Activated naive CD8-positive, alpha-beta T cell treated with anti-CD3 and anti-CD28 coated beads, Interleukin-2, amount 10 ng/mL, durations not matched to agents 7 days and 5 days (primary cell): Measurements from ENCODE around the gene THOC2. TPM values are rescaled to one million over a fixed set of nuclear protein-coding genes. Genes with fewer than 3 reads are reported as not detected.
A peak's percentile ranks its signal among the peaks of the same experiment; 100 is the strongest.
"Not testable (repeated sequence)": the region's sequence is repeated elsewhere in the genome, so short reads cannot be mapped to it uniquely, and the experiment has no call there.

ENCODE experiments used
- ATAC-seq: fragments of 150-1000 bp; cut with Tn5 transposase; one replicate; pipeline ENCODE4 v1.10.0; 2021; ENCODE audit warnings: low read depth, moderate library complexity
- POLR2A ChIA-PET: fragments of 350-600 bp; sonication (Branson Sonifier 250); formaldehyde crosslinking; loops from one replicate; lab custom pipeline; 2021; ENCODE audit warnings: antibody characterized with exemption; lab: Charles Lee
- DNase-seq: peaks from one replicate; pipeline ENCODE4 v3.0.0; 2021
- H3K27ac Mint-ChIP-seq: one replicate; pipeline ENCODE4 v1.8.0; 2022; ENCODE audit warnings: mild to moderate bottlenecking, mixed read lengths
- H3K27me3 Mint-ChIP-seq: one replicate; pipeline ENCODE4 v1.8.0; 2022; ENCODE audit warnings: mild to moderate bottlenecking, moderate library complexity, mixed read lengths
- H3K36me3 Mint-ChIP-seq: one replicate; pipeline ENCODE4 v1.8.0; 2021; ENCODE audit warnings: mild to moderate bottlenecking, mixed read lengths
- H3K4me1 Mint-ChIP-seq: one replicate; pipeline ENCODE4 v1.8.0; 2021; ENCODE audit warnings: mixed read lengths
- H3K4me3 Mint-ChIP-seq: one replicate; pipeline ENCODE4 v1.8.0; 2022; ENCODE audit warnings: mild to moderate bottlenecking, moderate library complexity, mixed read lengths
- H3K9me3 Mint-ChIP-seq: one replicate; pipeline ENCODE4 v1.8.0; 2021; ENCODE audit warnings: mixed read lengths
- total RNA-seq, 2 experiments: library from RNA; stranded (reverse); gene quantifications; one replicate each; pipeline ENCODE4 v1.2.3, GENCODE V29; 2021

THOC2 gene
- total RNA-seq, 2 experiments from 2014 or later = 92.0 to 93.5 TPM

DNA sequence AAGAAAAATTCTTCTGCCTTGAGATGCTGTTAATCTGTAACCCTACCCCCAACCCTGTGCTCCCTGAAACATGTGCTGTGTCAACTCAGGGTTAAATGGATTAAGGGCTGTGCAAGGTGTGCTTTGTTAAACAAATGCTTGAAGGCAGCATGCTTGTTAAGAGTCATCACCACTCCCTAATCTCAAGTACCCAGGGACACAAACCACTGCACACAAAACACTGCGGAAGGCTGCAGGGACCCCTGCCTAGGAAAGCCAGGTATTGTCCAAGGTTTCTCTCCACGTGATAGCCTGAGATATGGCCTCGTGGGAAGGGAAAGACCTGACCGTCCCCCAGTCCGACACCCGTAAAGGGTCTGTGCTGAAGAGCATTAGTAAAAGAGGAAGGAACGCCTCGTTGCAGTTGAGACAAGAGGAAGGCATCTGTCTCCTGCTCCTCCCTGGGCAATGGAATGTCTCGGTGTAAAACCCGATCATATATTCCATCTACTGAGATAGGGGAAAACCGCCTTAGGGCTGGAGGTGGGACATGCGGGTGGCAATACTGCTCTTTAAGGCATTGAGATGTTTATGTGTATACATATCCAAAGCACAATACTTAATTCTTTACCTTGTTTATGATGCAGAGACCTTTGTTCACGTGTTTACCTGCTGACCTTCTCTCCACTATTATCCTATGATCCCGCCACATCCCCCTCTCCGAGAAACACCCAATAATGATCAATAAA is 53.0 kb downstream of the THOC2 start:
- H3K27me3 Mint-ChIP-seq, H3K4me3 Mint-ChIP-seq, DNase-seq, H3K4me1 Mint-ChIP-seq, POLR2A ChIA-PET, H3K27ac Mint-ChIP-seq, H3K9me3 Mint-ChIP-seq, ATAC-seq: not testable (repeated sequence)
- H3K36me3 Mint-ChIP-seq = peaks cover 36% of the 10 kb centered on the region

DNA sequence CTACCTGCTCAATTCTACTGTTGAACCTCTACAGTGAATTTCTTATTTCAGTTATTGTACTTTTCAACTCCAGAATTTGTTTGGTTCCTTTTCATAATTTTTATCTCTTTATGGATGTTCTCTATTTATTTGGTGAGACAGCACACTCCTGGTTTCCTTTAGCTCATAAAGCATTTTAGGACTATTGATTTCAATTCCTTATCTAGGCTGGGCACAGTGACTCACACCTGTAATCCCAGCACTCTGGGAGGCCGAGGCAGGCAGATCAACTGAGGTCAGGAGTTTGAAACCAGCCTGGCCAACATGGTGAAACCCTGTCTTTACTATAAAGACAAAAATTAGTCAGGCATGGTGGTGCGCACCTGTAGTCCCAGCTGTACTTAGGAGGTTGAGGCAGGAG is 57.7 kb downstream of the THOC2 start:
- peaks cover 21% of the 10 kb centered on the region for H3K36me3 Mint-ChIP-seq
- POLR2A ChIA-PET = no interaction called here
- ATAC-seq (no peak), DNase-seq (no peak)
- H3K4me1 Mint-ChIP-seq = no peaks in the 10 kb centered on the region
- H3K4me3 Mint-ChIP-seq = no peak overlapping the region
- no peak overlapping the region for H3K27ac Mint-ChIP-seq
- H3K27me3 Mint-ChIP-seq = no peaks in the 10 kb centered on the region
- H3K9me3 Mint-ChIP-seq = no peaks in the 10 kb centered on the region

DNA sequence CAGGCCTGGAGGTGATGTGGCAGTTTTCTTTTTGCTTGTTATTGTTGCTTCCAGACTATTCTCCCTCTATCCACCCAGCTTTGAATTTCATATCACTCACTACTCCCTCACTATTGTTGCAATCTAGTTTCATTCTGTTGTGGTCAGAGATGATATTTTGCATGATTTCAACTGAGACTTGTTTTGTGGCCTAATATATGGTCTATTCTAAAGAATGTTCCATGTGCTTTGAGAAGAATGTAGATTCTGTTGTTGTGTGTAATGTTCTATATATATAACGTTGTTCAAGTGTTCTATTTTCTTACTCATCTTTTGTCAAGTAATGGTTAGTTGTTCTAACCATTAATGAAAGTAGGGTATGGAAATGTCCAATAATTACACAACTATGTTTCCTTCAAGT is 59.0 kb downstream of the THOC2 start:
- no peaks in the 10 kb centered on the region for H3K9me3 Mint-ChIP-seq
- no peaks in the 10 kb centered on the region for H3K27me3 Mint-ChIP-seq
- H3K4me3 Mint-ChIP-seq = no peak overlapping the region
- POLR2A ChIA-PET = no interaction called here
- peaks cover 16% of the 10 kb centered on the region for H3K36me3 Mint-ChIP-seq
- H3K27ac Mint-ChIP-seq = peak overlapping the region; percentile 54
- ATAC-seq = no peak
- no peak for DNase-seq
- no peaks in the 10 kb centered on the region for H3K4me1 Mint-ChIP-seq

DNA sequence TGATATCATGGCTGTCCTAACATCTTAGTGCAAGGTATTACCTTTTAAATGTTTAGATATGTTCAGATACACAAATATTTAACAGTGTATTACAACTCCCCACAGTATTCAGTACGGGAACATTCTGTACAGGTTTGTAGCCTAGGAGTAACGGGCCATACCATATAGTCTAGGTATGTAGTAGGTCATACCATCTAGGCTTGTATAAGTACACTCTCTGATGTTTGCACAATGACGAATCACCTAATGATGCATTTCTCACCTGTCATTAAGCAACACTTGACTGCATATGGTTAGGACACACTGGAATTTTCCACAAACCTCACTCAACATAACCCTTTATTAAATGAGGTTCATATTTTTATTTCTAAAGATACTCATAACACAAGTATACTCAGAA is 67.7 kb downstream of the THOC2 start:
- ATAC-seq (no peak), DNase-seq (no peak)
- H3K4me3 Mint-ChIP-seq = no peak overlapping the region
- no peaks in the 10 kb centered on the region for H3K4me1 Mint-ChIP-seq
- no peaks in the 10 kb centered on the region for H3K9me3 Mint-ChIP-seq
- POLR2A ChIA-PET = no interaction called here
- H3K27ac Mint-ChIP-seq = no peak overlapping the region
- H3K27me3 Mint-ChIP-seq = no peaks in the 10 kb centered on the region
- H3K36me3 Mint-ChIP-seq = peaks cover 39% of the 10 kb centered on the region

- DNase-seq = not testable (repeated sequence)
Observed at GRCh38 chrX:123664467-123665167, 68.2 kb downstream of the THOC2 start.

DNA sequence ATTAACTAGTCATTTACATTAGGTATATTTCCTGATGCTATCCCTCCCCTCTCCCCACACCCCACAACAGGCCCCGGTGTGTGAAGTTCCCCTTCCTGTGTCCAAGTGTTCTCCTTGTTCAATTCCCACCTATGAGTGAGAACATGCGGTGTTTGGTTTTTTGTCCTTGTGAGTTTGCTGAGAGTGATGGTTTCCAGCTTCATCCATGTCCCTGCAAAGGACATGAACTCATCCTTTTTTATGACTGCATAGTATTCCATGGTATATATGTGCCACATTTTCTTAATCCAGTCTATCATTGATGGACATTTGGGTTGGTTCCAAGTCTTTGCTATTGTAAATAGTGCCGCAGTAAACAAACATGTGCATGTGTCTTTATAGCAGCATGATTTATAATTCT is 69.1 kb downstream of the THOC2 start:
- H3K9me3 Mint-ChIP-seq, H3K27ac Mint-ChIP-seq, H3K27me3 Mint-ChIP-seq, DNase-seq, POLR2A ChIA-PET, H3K4me3 Mint-ChIP-seq, H3K4me1 Mint-ChIP-seq, ATAC-seq: not testable (repeated sequence)
- peaks cover 40% of the 10 kb centered on the region for H3K36me3 Mint-ChIP-seq

More at GRCh38 chrX:123664467-123665167, 68.2 kb downstream of the THOC2 start:
- H3K4me1 Mint-ChIP-seq, H3K9me3 Mint-ChIP-seq, H3K4me3 Mint-ChIP-seq, H3K27ac Mint-ChIP-seq, H3K27me3 Mint-ChIP-seq, POLR2A ChIA-PET, ATAC-seq: not testable (repeated sequence)
- peaks cover 40% of the 10 kb centered on the region for H3K36me3 Mint-ChIP-seq

DNA sequence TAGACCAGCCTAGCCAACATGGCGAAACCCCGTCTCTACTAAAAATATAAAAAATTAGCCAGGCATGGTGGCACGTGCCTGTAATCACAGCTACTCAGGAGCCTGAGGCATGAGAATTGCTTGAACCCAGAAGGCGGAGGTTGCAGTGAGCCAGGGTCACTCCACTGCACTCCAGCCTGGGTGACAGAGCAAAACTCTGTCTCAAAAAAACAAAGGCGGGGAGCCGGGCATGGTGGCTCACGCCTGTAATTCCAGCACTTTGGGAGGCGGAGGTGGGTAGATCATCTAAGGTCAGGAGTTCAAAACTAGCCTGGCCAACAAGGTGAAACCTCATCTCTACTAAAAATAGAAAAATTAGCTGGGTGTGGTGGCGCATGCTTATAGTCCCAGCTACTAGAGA is 76.3 kb downstream of the THOC2 start:
- H3K4me1 Mint-ChIP-seq, H3K4me3 Mint-ChIP-seq, POLR2A ChIA-PET, DNase-seq, H3K9me3 Mint-ChIP-seq, ATAC-seq, H3K27ac Mint-ChIP-seq, H3K27me3 Mint-ChIP-seq: not testable (repeated sequence)
- peaks cover 38% of the 10 kb centered on the region for H3K36me3 Mint-ChIP-seq

DNA sequence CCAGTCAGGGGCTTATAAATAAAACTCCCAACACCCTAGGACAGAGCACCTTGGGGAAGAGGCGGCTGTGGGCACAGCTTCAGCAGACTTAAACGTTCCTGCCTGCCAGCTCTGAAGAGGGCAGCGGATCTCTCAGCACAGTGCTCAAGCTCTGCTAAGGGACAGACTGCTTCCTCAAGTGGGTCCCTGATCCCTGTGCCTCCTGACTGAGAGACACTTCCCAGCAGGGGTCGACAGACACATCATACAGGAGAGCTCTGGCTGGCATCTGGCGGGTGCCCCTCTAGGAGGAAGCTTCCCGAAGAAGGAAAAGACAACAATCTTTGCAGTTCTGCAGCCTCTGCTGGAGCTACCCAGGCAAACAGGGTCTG is 84.1 kb downstream of the THOC2 start:
- H3K27ac Mint-ChIP-seq, H3K4me3 Mint-ChIP-seq, H3K4me1 Mint-ChIP-seq, DNase-seq, H3K27me3 Mint-ChIP-seq, POLR2A ChIA-PET, ATAC-seq, H3K9me3 Mint-ChIP-seq: not testable (repeated sequence)
- H3K36me3 Mint-ChIP-seq = peaks cover 40% of the 10 kb centered on the region

DNA sequence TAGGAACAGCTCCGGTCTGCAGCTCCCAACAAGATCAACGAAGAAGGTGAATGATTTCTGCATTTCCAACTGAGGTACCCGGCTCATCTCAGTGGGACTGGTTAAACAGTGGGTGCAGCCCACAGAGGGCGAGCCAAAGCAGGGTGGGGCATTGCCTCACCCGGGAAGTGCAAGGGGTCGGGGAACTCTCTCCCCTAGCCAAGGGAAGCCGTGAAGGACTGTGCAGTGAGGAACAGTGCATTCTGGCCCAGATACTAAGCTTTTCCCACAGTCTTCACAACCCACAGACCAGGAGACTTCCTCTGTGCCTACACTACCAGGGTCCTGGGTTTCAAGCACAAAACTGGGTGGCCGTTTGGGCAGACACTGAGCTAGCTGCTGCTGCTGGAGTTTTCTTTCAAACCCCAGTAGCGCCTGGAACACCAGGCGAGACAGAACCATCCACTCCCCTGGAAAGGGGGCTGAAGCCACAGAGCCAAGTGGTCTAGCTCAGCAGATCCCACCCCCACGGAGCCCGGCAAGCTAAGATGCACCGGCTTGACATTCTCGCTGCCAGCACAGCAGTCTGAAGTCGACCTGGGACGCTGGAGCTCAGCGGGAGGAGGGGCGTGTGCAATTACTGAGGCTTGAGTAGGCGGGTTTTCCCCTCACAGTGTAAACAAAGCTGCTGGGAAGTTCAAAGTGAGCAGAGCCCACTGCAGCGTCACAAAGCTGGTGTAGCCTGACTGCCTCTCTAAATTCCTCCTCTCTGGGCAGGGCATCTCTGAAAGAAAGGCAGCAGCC is 84.6 kb downstream of the THOC2 start:
- Mint-ChIP-seq H3K27me3 (no peaks in the 10 kb centered on the region), H3K27ac (no peak overlapping the region), H3K36me3 (peaks cover 37% of the 10 kb centered on the region), H3K9me3 (no peaks in the 10 kb centered on the region), H3K4me3 (no peak overlapping the region), H3K4me1 (peaks cover 9% of the 10 kb centered on the region)
- DNase-seq (no peak), ATAC-seq (no peak)
- POLR2A ChIA-PET = no interaction called here

GRCh38 chrX:123647244-123647643 is 85.6 kb downstream of the THOC2 start:
- H3K4me1 Mint-ChIP-seq = peaks cover 9% of the 10 kb centered on the region
- no peak overlapping the region for H3K4me3 Mint-ChIP-seq
- POLR2A ChIA-PET = no interaction called here
- no peak overlapping the region for H3K27ac Mint-ChIP-seq
- H3K9me3 Mint-ChIP-seq = no peaks in the 10 kb centered on the region
- DNase-seq (no peak), ATAC-seq (no peak)
- H3K36me3 Mint-ChIP-seq = peaks cover 29% of the 10 kb centered on the region
- no peaks in the 10 kb centered on the region for H3K27me3 Mint-ChIP-seq

DNA sequence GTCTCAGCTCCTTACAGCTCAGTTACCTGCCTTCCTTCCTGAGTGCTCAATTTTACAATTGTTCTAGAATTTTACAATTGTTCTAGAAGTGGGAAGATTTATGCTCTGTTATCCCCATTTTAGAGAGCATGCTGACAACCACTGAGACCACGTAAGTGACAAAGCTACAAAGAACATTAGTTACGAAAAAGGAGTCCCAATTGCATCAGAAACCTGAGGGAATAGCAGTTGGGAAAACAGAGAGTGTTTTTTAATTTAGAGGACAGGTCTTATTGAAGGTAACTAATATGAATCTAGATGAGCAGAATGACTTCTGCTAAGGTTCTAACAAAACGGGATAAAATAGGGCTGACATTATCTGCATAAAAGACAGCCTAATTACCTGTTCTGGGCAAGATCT is 103.3 kb downstream of the THOC2 start:
- peaks cover 18% of the 10 kb centered on the region for H3K36me3 Mint-ChIP-seq
- no peaks in the 10 kb centered on the region for H3K9me3 Mint-ChIP-seq
- POLR2A ChIA-PET = no interaction called here
- H3K27me3 Mint-ChIP-seq = no peaks in the 10 kb centered on the region
- no peak overlapping the region for H3K4me3 Mint-ChIP-seq
- no peak for ATAC-seq
- DNase-seq = no peak
- no peak overlapping the region for H3K27ac Mint-ChIP-seq
- peaks cover 7% of the 10 kb centered on the region for H3K4me1 Mint-ChIP-seq

- ATAC-seq = no peak
- POLR2A ChIA-PET = no interaction called here
- peaks cover 20% of the 10 kb centered on the region for H3K36me3 Mint-ChIP-seq
Observed at GRCh38 chrX:123626962-123627361, 105.9 kb downstream of the THOC2 start.

DNA sequence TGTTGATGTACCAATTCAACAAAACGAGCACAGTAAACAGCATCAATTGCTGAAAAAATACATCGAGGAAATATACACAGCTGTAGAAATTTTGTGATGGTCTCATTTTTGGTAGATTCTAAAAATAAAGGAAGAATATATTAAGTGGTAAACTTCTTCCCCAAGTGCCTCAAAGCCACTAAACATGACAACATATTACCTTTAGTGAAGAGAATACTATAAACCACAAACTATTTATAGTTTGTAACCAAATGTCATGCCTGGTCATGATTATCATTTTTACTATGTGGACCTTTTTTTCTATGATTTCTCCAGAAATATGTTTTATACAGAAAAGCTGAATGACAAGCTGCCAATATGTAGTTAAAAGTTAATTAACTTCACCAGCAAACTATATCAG is 106.9 kb downstream of the THOC2 start:
- Mint-ChIP-seq H3K27me3 (no peaks in the 10 kb centered on the region), H3K27ac (no peak overlapping the region), H3K36me3 (peaks cover 21% of the 10 kb centered on the region), H3K4me3 (no peak overlapping the region), H3K4me1 (peaks cover 7% of the 10 kb centered on the region), H3K9me3 (no peaks in the 10 kb centered on the region)
- ATAC-seq (no peak), DNase-seq (no peak)
- POLR2A ChIA-PET = no interaction called here

More at GRCh38 chrX:123626962-123627361, 105.9 kb downstream of the THOC2 start:
- DNase-seq = no peak
- Mint-ChIP-seq H3K27ac (peak overlapping the region; percentile 67), H3K9me3 (no peaks in the 10 kb centered on the region), H3K4me1 (peaks cover 7% of the 10 kb centered on the region), H3K4me3 (no peak overlapping the region), H3K27me3 (no peaks in the 10 kb centered on the region)
